IMR-90 (cell line): ENCODE results near the gene ROCK2.

Experiments
- POLR2A ChIP-seq: IDR thresholded peaks from 2 replicates; pipeline ENCODE4 v1.6.1; 2012; ENCODE audit warnings: mild to moderate bottlenecking, low read depth, low read length
- SMC3 ChIP-seq: fragments of 150-350 bp; IDR thresholded peaks from 2 replicates; pipeline ENCODE4 v1.6.1; 2016; ENCODE audit warnings: low read depth, mild to moderate bottlenecking, antibody characterized with exemption, low read length, moderate library complexity
- TF ChIP-seq, protein P1 (sequence below): fragments of 150-350 bp; IDR thresholded peaks from 2 replicates; pipeline ENCODE4 v1.6.1; 2016; ENCODE audit warnings: low read depth, mild to moderate bottlenecking, low read length, moderate library complexity, borderline replicate concordance
- TF ChIP-seq, protein P2 (sequence below): conservative IDR thresholded peaks from 2 replicates; pipeline ENCODE4 v1.5.1; 2012; ENCODE audit warnings: mild to moderate bottlenecking, low read depth, low read length, improper control_type of control experiment

DNA sequence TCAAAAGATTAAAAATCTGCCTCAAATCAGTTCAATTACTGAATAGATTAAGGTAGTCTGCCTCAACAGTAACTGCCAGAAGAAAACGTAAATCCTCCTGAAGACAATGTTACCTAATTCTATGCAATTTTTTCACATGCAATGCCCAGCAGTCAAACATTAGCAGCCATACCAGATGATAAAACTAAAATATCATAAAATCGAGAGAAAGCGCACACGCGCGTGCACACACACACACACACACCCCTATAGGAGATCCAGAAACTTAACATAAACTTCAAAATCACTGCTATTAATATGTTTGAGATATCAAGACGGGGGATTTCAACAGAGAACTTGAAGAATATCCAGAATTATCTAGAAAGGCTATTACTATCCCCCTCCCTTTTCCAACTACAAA is 32.9 kb downstream of the ROCK2 start:
- TF ChIP-seq, protein P1, sequence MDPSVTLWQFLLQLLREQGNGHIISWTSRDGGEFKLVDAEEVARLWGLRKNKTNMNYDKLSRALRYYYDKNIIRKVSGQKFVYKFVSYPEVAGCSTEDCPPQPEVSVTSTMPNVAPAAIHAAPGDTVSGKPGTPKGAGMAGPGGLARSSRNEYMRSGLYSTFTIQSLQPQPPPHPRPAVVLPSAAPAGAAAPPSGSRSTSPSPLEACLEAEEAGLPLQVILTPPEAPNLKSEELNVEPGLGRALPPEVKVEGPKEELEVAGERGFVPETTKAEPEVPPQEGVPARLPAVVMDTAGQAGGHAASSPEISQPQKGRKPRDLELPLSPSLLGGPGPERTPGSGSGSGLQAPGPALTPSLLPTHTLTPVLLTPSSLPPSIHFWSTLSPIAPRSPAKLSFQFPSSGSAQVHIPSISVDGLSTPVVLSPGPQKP = no peak
- TF ChIP-seq, protein P2, sequence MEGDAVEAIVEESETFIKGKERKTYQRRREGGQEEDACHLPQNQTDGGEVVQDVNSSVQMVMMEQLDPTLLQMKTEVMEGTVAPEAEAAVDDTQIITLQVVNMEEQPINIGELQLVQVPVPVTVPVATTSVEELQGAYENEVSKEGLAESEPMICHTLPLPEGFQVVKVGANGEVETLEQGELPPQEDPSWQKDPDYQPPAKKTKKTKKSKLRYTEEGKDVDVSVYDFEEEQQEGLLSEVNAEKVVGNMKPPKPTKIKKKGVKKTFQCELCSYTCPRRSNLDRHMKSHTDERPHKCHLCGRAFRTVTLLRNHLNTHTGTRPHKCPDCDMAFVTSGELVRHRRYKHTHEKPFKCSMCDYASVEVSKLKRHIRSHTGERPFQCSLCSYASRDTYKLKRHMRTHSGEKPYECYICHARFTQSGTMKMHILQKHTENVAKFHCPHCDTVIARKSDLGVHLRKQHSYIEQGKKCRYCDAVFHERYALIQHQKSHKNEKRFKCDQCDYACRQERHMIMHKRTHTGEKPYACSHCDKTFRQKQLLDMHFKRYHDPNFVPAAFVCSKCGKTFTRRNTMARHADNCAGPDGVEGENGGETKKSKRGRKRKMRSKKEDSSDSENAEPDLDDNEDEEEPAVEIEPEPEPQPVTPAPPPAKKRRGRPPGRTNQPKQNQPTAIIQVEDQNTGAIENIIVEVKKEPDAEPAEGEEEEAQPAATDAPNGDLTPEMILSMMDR = no peak
- TF ChIP-seq POLR2A = no peak
- TF ChIP-seq SMC3 = no peak
